GM18526 (cell line): ENCODE measurements around the gene SIAE.

ENCODE experiments used
- POLR2A ChIP-seq: IDR thresholded peaks from 3 replicates; pipeline ENCODE4 v1.6.1; 2011; ENCODE audit not compliant: insufficient read length; ENCODE audit errors: extremely low read depth

SIAE gene

GRCh38 chr11:124612567-124613246 lies 60.8 kb downstream of the SIAE start:
- no peak for TF ChIP-seq POLR2A

- no peak for TF ChIP-seq POLR2A
Observed at GRCh38 chr11:124612045-124612444, 61.5 kb downstream of the SIAE start.

GRCh38 chr11:124611064-124611463 lies 62.5 kb downstream of the SIAE start, which contains the start of gene PANX3:
Gene PANX3 (plus strand): TSS chr11:124611428. CDS start chr11:124611557, 129 bp downstream.
- TF ChIP-seq POLR2A = no peak

- no peak for TF ChIP-seq POLR2A
Observed at GRCh38 chr11:124610295-124610694, 63.2 kb downstream of the SIAE start.

GRCh38 chr11:124608147-124608546 lies 65.4 kb downstream of the SIAE start:
- TF ChIP-seq POLR2A = no peak

- no peak for TF ChIP-seq POLR2A
Observed at GRCh38 chr11:124605719-124606118, 67.8 kb downstream of the SIAE start.

GRCh38 chr11:124602193-124602592 lies 71.3 kb downstream of the SIAE start:
- no peak for TF ChIP-seq POLR2A

- no peak for TF ChIP-seq POLR2A
Observed at GRCh38 chr11:124600621-124601320, 72.8 kb downstream of the SIAE start.

GRCh38 chr11:124597626-124598025 lies 75.9 kb downstream of the SIAE start:
- no peak for TF ChIP-seq POLR2A

- no peak for TF ChIP-seq POLR2A
Observed at GRCh38 chr11:124595302-124595701, 78.2 kb downstream of the SIAE start.

GRCh38 chr11:124592627-124593026 lies 80.9 kb downstream of the SIAE start:
- TF ChIP-seq POLR2A = no peak

- no peak for TF ChIP-seq POLR2A
Observed at GRCh38 chr11:124591430-124591829, 82.1 kb downstream of the SIAE start.

GRCh38 chr11:124586238-124586860 lies 87.2 kb downstream of the SIAE start:
- no peak for TF ChIP-seq POLR2A

- TF ChIP-seq POLR2A = no peak
Observed at GRCh38 chr11:124584681-124585372, 88.7 kb downstream of the SIAE start.

GRCh38 chr11:124583781-124584180 lies 89.8 kb downstream of the SIAE start:
- TF ChIP-seq POLR2A = no peak
